ENCODE measurements around the gene GLYATL3.

GLYATL3 gene

GRCh38 chr6:49549691-49550491 lies 50.2 kb downstream of the GLYATL3 start:
- DNase-seq, result no peak

GRCh38 chr6:49550492-49551077 lies 50.9 kb downstream of the GLYATL3 start, which contains the start of gene C6orf141:
Gene C6orf141 (plus strand): TSS chr6:49550668. CDS start chr6:49550793, 125 bp downstream.
- no peak for DNase-seq

GRCh38 chr6:49551078-49551865 lies 51.5 kb downstream of the GLYATL3 start:
- DNase-seq, result no peak

GRCh38 chr6:49551866-49552129 lies 52.1 kb downstream of the GLYATL3 start:
- peak; percentile 4 for DNase-seq

DNA sequence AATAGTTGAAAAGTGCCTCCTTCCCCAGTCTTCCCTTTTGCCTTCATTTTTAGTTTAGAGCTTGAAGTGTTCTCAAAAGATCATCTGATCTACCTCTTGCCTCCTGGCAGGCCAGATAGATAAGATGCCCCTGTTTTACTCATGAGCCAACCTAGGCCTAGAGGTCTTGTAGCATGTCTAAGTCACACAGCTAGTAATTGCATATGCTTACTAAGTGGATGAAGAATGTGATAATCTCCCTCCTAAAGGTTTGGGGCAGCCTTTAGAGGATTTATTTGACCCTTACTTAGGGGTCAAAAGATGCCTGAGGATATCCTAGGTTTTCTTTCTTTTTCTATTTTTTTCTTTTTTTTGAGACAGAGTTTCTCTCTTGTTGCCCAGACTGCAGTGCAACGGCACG lies 52.9 kb downstream of the GLYATL3 start:
- DNase-seq, result no peak

DNA sequence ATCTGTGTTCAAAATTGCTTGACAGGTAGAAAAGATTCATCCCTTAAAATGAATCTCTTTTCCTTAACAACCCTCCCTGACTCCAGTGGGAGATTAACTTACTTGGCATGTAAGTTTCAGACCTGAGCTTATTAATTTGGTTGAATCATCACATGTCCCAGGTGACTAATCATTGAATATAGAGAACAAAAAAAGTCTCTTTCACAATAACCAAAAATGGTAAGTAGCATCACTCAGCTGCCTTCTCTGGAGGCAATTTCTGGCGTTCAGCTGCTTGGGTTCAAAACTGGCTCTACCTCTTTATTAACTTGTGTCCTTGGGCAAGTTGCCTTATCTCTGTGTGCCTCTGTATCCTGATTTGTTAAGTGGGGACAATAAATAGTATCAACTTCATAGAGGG lies 53.7 kb downstream of the GLYATL3 start:
- no peak for DNase-seq

GRCh38 chr6:49555951-49556350 lies 56.2 kb downstream of the GLYATL3 start:
- no peak for DNase-seq

DNA sequence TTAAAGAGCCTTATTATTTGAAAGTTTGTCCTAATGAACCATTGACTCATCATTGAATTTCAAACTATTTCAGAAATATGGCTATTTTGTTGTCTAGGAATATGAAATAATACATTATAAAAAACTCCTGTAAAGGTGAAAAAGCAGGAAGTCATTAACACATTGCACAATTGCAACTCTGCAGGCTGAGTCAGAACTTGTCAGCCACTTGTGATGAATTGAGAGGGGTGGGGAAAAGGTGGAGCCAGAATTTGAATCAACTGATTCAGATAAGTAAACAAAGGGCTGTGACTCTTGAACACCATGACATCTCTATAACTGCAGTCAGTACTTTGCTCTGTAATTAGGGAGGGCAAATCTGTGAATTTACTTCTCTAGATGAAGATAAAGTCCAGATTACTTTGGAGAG lies 56.7 kb downstream of the GLYATL3 start:
- no peak for DNase-seq

- no peak for DNase-seq
Measured at GRCh38 chr6:49557177-49557576, 57.5 kb downstream of the GLYATL3 start.

GRCh38 chr6:49558238-49558637 lies 58.5 kb downstream of the GLYATL3 start:
- DNase-seq, result no peak

- DNase-seq, result no peak
Measured at GRCh38 chr6:49563006-49563886, 63.5 kb downstream of the GLYATL3 start.

GRCh38 chr6:49564552-49564951 lies 64.8 kb downstream of the GLYATL3 start:
- no peak for DNase-seq

- DNase-seq, result no peak
Measured at GRCh38 chr6:49565261-49565660, 65.5 kb downstream of the GLYATL3 start.

GRCh38 chr6:49565855-49566254 lies 66.1 kb downstream of the GLYATL3 start:
- no peak for DNase-seq

DNA sequence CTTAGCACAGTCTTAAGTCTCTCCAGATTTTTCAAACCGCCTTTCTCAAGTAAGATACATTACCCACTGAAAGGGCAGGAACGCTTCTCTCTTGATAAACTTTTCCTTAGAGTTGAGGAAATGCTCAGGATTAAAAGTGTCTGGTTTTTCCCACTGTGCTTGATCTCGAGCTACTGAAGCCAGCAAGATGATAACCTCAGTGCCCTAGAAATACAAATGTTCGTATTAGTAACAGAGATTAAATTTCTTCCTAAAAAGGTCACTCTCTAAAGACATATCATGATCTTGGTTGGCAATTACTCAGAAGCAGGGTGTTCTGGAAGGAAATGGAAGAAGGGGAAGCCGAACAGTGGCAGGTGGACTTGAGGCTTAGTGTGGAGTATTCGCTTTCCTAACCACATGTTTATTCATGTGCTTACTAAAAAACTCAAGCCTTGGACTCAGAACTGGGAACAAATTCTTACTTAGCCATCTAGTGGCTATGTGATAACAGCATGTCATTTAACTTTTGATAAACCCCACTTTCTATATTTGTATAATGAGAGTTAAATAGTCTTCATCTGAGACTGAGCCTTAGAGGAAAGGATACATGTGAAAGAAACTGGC lies 70.9 kb downstream of the GLYATL3 start:
- no peak for DNase-seq

DNA sequence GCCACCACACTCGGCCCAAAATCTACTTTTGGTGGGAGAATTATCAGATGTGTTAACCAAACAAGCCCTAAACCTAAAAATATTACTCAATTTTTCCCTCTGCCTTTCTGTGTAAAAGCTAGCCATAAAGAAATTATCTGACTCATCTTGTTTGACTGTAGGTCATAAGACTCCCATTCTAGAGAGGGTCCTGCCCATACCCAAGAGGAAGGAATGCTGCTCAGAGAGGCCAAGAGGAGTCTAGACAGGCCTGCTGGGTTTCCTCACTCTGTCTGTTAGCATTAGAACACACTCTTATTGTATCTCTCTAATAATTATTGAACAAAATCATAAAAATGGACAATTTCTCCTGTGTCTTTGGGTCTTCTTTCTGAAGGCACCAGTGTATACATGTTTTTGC lies 76.9 kb downstream of the GLYATL3 start:
- no peak for DNase-seq

Data from CD4-positive, alpha-beta T cell treated with Interleukin-4 for 4 hours (primary cell).